ENCODE measurements around the gene BAG1.

BAG1 gene

GRCh38 chr9:33289936-33290246 is 25.4 kb upstream of the BAG1 start:
- Histone ChIP-seq H4K20me1 (ENCODE audit: low read depth, low read length) (no peaks in the 10 kb centered on the region), H3K4me2 (ENCODE audit: low read depth, low read length, poor library complexity, severe bottlenecking) (peak overlapping the region; percentile 60), H2AFZ (ENCODE audit: low read depth, low read length, severe bottlenecking) (no peak overlapping the region), H3K27me3 (ENCODE audit: low read length) (no peaks in the 10 kb centered on the region), H3K36me3 (ENCODE audit: low read length) (0 out of 2 replicates have a peak, but pooled peaks cover 17% of the 10 kb centered on the region), H3K79me2 (ENCODE audit: insufficient read depth, low read length) (peaks cover 45% of the 10 kb centered on the region), H3K9ac (ENCODE audit: low read length) (peak overlapping the region; percentile 90), H3K9me3 (ENCODE audit: insufficient read depth, low read length) (no peaks in the 10 kb centered on the region), H3K27ac (ENCODE audit: low read depth, low read length) (peak overlapping the region; percentile 91), H3F3A (ENCODE audit: insufficient read depth) (peaks cover 21% of the 10 kb centered on the region), H3K4me3 (ENCODE audit: insufficient read depth, low read length, poor library complexity, severe bottlenecking) (peak overlapping the region; percentile 85), H3K9me2 (replicated peaks; ENCODE audit: insufficient read depth, low read length) (no peaks in the 10 kb centered on the region)
- no peak for TF ChIP-seq CTCF (IDR thresholded peaks at IDR 0.05; ENCODE audit: insufficient read depth, low read length, poor library complexity, severe bottlenecking)
- no peak for TF ChIP-seq EZH2phosphoT487 (conservative IDR thresholded peaks at IDR 0.05; ENCODE audit: low read length)

GRCh38 chr9:33289496-33289895 is 25.0 kb upstream of the BAG1 start:
- H3K27me3 ChIP-seq (ENCODE audit: low read length): no peaks in the 10 kb centered on the region
- H3K36me3 ChIP-seq (ENCODE audit: low read length): 0 out of 2 replicates have a peak, but pooled peaks cover 17% of the 10 kb centered on the region
- H3F3A ChIP-seq (ENCODE audit: insufficient read depth): peaks cover 21% of the 10 kb centered on the region
- H3K9me2 ChIP-seq (replicated peaks; ENCODE audit: insufficient read depth, low read length): no peaks in the 10 kb centered on the region
- H4K20me1 ChIP-seq (ENCODE audit: low read depth, low read length): no peaks in the 10 kb centered on the region
- peak overlapping the region; percentile 91 for H3K27ac ChIP-seq (ENCODE audit: low read depth, low read length)
- H3K4me3 ChIP-seq (ENCODE audit: insufficient read depth, low read length, poor library complexity, severe bottlenecking): peak overlapping the region; percentile 85
- TF ChIP-seq EZH2phosphoT487 (conservative IDR thresholded peaks at IDR 0.05; ENCODE audit: low read length): no peak
- no peak for TF ChIP-seq CTCF (IDR thresholded peaks at IDR 0.05; ENCODE audit: insufficient read depth, low read length, poor library complexity, severe bottlenecking)
- peak overlapping the region; percentile 60 for H3K4me2 ChIP-seq (ENCODE audit: low read depth, low read length, poor library complexity, severe bottlenecking)
- peak overlapping the region; percentile 90 for H3K9ac ChIP-seq (ENCODE audit: low read length)
- H3K79me2 ChIP-seq (ENCODE audit: insufficient read depth, low read length): peaks cover 41% of the 10 kb centered on the region
- no peaks in the 10 kb centered on the region for H3K9me3 ChIP-seq (ENCODE audit: insufficient read depth, low read length)
- H2AFZ ChIP-seq (ENCODE audit: low read depth, low read length, severe bottlenecking): no peak overlapping the region

GRCh38 chr9:33288828-33289483 is 24.4 kb upstream of the BAG1 start:
- Histone ChIP-seq H3K4me3 (ENCODE audit: insufficient read depth, low read length, poor library complexity, severe bottlenecking) (no peak overlapping the region), H3K4me2 (ENCODE audit: low read depth, low read length, poor library complexity, severe bottlenecking) (no peak overlapping the region)

More at GRCh38 chr9:33288828-33289483, 24.4 kb upstream of the BAG1 start:
- Histone ChIP-seq H3F3A (ENCODE audit: insufficient read depth) (peaks cover 17% of the 10 kb centered on the region), H4K20me1 (ENCODE audit: low read depth, low read length) (no peaks in the 10 kb centered on the region), H3K79me2 (ENCODE audit: insufficient read depth, low read length) (peaks cover 35% of the 10 kb centered on the region), H3K9me3 (ENCODE audit: insufficient read depth, low read length) (no peaks in the 10 kb centered on the region), H3K27me3 (ENCODE audit: low read length) (no peaks in the 10 kb centered on the region), H3K9ac (ENCODE audit: low read length) (peak overlapping the region; percentile 90), H3K36me3 (ENCODE audit: low read length) (0 out of 2 replicates have a peak, but pooled peaks cover 13% of the 10 kb centered on the region), H3K9me2 (replicated peaks; ENCODE audit: insufficient read depth, low read length) (no peaks in the 10 kb centered on the region), H3K27ac (ENCODE audit: low read depth, low read length) (peak overlapping the region; percentile 91), H2AFZ (ENCODE audit: low read depth, low read length, severe bottlenecking) (no peak overlapping the region)
- TF ChIP-seq EZH2phosphoT487 (conservative IDR thresholded peaks at IDR 0.05; ENCODE audit: low read length) (no peak), CTCF (IDR thresholded peaks at IDR 0.05; ENCODE audit: insufficient read depth, low read length, poor library complexity, severe bottlenecking) (no peak)

Data from SU-DHL-6 (cell line).